Measurements from ENCODE around the gene NFKBIE.

The NFKBIE gene

GRCh38 chr6:44260451-44261297 lies 4.7 kb downstream of the NFKBIE start:
- Mint-ChIP-seq H3K9me3 (no peaks in the 10 kb centered on the region), H3K4me1 (peaks cover 60% of the 10 kb centered on the region), H3K27me3 (ENCODE audit: low read depth, poor library complexity) (no peaks in the 10 kb centered on the region), H3K36me3 (ENCODE audit: low read depth) (peaks cover 7% of the 10 kb centered on the region), H3K4me3 (no peak overlapping the region), H3K27ac (no peak overlapping the region)
- DNase-seq, result no peak
- no peak for TF ChIP-seq CTCF (IDR thresholded peaks at IDR 0.05)

- DNase-seq, result no peak
- Mint-ChIP-seq H3K27me3 (ENCODE audit: low read depth, poor library complexity) (no peaks in the 10 kb centered on the region), H3K36me3 (ENCODE audit: low read depth) (peaks cover 7% of the 10 kb centered on the region), H3K9me3 (no peaks in the 10 kb centered on the region), H3K4me1 (peaks cover 63% of the 10 kb centered on the region), H3K4me3 (no peak overlapping the region), H3K27ac (no peak overlapping the region)
- no peak for TF ChIP-seq CTCF (IDR thresholded peaks at IDR 0.05)
These were observed 5.3 kb downstream of the NFKBIE start for GRCh38 chr6:44260011-44260410.

GRCh38 chr6:44258921-44259320 lies 6.4 kb downstream of the NFKBIE start:
- no peaks in the 10 kb centered on the region for H3K9me3 Mint-ChIP-seq
- no peak overlapping the region for H3K27ac Mint-ChIP-seq
- no peak for TF ChIP-seq CTCF (IDR thresholded peaks at IDR 0.05)
- peaks cover 63% of the 10 kb centered on the region for H3K4me1 Mint-ChIP-seq
- H3K36me3 Mint-ChIP-seq (ENCODE audit: low read depth), result peaks cover 12% of the 10 kb centered on the region
- H3K4me3 Mint-ChIP-seq, result peak overlapping the region; percentile 82
- H3K27me3 Mint-ChIP-seq (ENCODE audit: low read depth, poor library complexity), result no peaks in the 10 kb centered on the region
- no peak for DNase-seq

GRCh38 chr6:44258325-44258863 lies 7.0 kb downstream of the NFKBIE start:
- TF ChIP-seq CTCF (IDR thresholded peaks at IDR 0.05), result no peak
- peaks cover 62% of the 10 kb centered on the region for H3K4me1 Mint-ChIP-seq
- peaks cover 17% of the 10 kb centered on the region for H3K36me3 Mint-ChIP-seq (ENCODE audit: low read depth)
- H3K27ac Mint-ChIP-seq, result no peak overlapping the region
- no peak for DNase-seq
- H3K9me3 Mint-ChIP-seq, result no peaks in the 10 kb centered on the region
- H3K27me3 Mint-ChIP-seq (ENCODE audit: low read depth, poor library complexity), result no peaks in the 10 kb centered on the region
- H3K4me3 Mint-ChIP-seq, result peak overlapping the region; percentile 82

- H3K4me3 Mint-ChIP-seq, result peak overlapping the region; percentile 82
These were observed 7.5 kb downstream of the NFKBIE start for GRCh38 chr6:44257753-44258324.

More at GRCh38 chr6:44257753-44258324, 7.5 kb downstream of the NFKBIE start:
- Mint-ChIP-seq H3K27me3 (ENCODE audit: low read depth, poor library complexity) (peaks cover 3% of the 10 kb centered on the region), H3K9me3 (no peaks in the 10 kb centered on the region), H3K36me3 (ENCODE audit: low read depth) (peaks cover 22% of the 10 kb centered on the region), H3K27ac (peak overlapping the region; percentile 48), H3K4me1 (peaks cover 62% of the 10 kb centered on the region)
- TF ChIP-seq CTCF (IDR thresholded peaks at IDR 0.05), result no peak
- no peak for DNase-seq

Measured in nephron progenitor cell (in vitro differentiated cells).